H1 (cell line): Measurements from ENCODE around the gene LYVE1.

Experiments used
- CTCF ChIP-seq, 3 experiments: IDR thresholded peaks; 1 replicate in 2 of 3; 2 replicates in 1 of 3; pipeline versions ENCODE4 v1.5.1 to v1.6.1; 2011; ENCODE audit warnings: low read length in 3 of 3, mild to moderate bottlenecking in 3 of 3, inconsistent platforms in 2 of 3, low read depth in 1 of 3, moderate library complexity in 1 of 3; ENCODE audit not compliant: insufficient read depth in 1 of 3; ENCODE audit errors: control extremely low read depth in 1 of 3
- EP300 ChIP-seq, 2 experiments: IDR thresholded peaks; 1 replicate in 1 of 2; 2 replicates in 1 of 2; pipeline ENCODE4 v1.6.1; 2011 to 2012; ENCODE audit warnings: low read depth in 2 of 2, low read length in 2 of 2, mild to moderate bottlenecking in 2 of 2, borderline replicate concordance in 1 of 2, inconsistent platforms in 1 of 2, moderate library complexity in 1 of 2
- JUND ChIP-seq: IDR thresholded peaks from 2 replicates; pipeline ENCODE4 v1.6.1; 2011; ENCODE audit warnings: mild to moderate bottlenecking, improper control_type of control experiment, low read length
- RFX5 ChIP-seq: IDR thresholded peaks from 2 replicates; pipeline ENCODE4 v1.6.1; 2011; ENCODE audit warnings: low read depth, low read length, improper control_type of control experiment, borderline replicate concordance
- RXRA ChIP-seq: IDR thresholded peaks from 2 replicates; pipeline ENCODE4 v1.6.1; 2011; ENCODE audit warnings: low read depth, mild to moderate bottlenecking, low read length, moderate library complexity; ENCODE audit not compliant: insufficient read depth
- ZNF274 ChIP-seq: IDR thresholded peaks from 2 replicates; pipeline ENCODE4 v1.7.0; 2012; ENCODE audit warnings: low read length, borderline replicate concordance; ENCODE audit errors: extremely low read depth

- TF ChIP-seq RXRA: no peak
- no peak for TF ChIP-seq CTCF (IDR thresholded peaks at IDR 0.05; ENCODE audit: control extremely low read depth in 1 of 3, insufficient read depth in 1 of 3, low read depth in 1 of 3, low read length in 3 of 3)
- no peak for TF ChIP-seq EP300 (IDR thresholded peaks at IDR 0.05; ENCODE audit: borderline replicate concordance in 1 of 2, low read depth in 2 of 2, low read length in 2 of 2)
- no peak for TF ChIP-seq RFX5
- no peak for TF ChIP-seq ZNF274
- TF ChIP-seq JUND: no peak
Observed at GRCh38 chr11:10511181-10511621, 57.3 kb downstream of the LYVE1 start.
